GM21528 (cell line): Measurements from ENCODE around the gene PTPRO.

Source experiments
- ATAC-seq: cut with Tn5 transposase; IDR thresholded peaks from one replicate; pipeline ENCODE4 v1.9.1; 2021; ENCODE audit warnings: mild to moderate bottlenecking, moderate library complexity; ENCODE audit not compliant: unreplicated experiment, low FRiP score

Gene PTPRO

DNA sequence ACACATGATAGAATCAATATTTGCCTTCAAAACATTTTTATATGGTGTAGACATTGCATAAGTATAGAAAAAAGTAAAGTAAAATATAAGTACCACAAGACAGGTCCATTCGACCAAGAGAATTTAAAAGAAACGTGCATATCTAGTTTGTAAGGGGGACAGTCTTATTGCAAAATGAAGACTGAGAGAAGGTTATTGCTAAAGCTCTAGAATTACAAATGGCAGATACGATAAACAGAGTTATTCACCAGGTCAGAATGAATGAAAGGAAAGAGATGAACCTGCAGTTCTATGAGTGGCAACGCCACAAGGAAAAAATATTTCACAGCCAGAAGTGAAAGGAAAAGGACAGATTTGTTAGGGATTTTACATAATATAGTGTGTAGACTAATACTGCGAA is 224.8 kb downstream of the PTPRO start:
- no peak for ATAC-seq

DNA sequence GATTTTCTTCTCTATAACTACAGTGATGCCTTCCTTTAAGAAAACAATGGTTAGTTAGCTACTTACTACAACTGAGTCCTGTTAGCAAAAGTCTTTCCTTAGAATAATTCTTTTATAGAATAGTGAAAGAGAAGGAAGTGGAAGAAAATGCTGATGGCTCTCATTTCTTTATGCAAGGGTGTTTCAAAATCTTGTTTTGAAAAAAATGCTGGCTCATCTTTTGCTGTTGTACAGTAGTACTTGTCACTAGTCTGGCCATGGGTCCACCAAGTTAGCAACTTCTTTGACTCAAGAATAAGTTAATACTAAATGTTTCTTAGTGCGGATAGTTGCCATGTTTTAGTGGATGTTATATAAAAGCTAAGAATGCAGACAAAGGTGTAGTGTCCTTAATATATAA is 225.4 kb downstream of the PTPRO start:
- ATAC-seq, result no peak

DNA sequence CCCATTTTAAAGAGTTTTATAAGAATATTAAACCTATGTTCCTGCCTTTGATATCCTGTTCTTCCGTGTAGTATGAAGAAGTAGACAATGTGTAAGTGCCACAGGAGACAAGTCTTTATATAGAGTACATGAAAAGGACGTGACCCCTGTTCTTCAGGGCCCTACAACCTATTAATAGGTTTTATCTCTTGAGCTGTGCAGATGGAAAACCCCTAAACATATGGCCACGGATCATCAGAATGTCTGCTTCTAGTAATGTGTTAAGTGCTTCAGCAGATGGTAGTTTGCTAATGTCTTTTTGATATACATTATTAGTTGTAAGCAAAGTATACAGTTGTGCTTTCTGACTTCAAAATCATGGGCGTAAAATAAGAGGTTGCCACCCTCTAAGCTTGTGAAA is 228.5 kb downstream of the PTPRO start:
- no peak for ATAC-seq

DNA sequence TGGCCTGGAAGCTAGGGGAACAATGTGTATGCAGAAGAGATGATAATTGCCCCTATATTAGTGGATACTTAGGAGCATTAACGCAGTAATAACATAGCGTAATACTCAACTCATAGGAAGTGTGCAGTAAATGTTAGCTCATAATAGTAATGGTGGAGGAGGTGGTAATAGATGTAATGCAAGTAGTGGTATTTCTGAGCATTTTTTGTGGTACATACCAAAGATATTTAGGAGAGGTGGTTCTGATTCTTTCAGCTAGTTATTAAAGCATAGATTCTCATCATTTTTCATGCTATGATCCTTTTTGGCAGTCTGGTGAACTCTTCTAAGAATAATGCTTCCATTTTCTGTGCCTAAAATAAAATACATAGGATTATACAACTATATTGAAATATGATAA is 233.1 kb downstream of the PTPRO start:
- ATAC-seq, result no peak

DNA sequence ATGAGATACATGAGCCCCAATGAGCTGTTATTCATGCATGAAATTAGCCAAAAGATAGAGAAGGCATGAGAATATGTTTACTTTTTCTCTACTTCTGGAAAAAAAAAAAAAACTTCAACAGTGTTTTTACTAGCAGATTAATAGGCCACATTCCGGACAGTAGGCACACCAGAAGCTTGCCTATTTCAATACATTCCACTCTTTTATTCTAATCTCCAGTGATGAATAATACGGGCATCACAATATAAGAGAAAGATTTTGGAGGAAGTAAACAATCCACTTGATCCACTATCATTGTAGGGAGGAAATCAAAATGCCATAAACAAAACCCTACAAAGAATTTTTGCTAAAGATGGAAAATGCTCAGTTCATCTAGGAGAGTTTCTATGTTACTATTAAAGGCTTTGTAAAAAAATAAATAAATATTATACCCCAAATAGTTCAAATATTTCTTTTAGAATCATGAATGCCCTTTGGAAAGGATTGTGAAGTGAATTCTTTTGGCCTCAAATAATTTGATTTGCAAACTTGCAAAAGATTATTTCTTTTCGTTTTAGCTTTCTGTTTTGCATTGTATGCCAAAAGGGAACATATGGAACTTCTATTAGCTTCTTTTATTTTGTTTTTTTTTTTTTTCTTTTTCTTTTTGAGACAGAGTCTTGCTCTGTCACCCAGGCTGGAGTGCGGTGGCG is 234.2 kb downstream of the PTPRO start:
- no peak for ATAC-seq

DNA sequence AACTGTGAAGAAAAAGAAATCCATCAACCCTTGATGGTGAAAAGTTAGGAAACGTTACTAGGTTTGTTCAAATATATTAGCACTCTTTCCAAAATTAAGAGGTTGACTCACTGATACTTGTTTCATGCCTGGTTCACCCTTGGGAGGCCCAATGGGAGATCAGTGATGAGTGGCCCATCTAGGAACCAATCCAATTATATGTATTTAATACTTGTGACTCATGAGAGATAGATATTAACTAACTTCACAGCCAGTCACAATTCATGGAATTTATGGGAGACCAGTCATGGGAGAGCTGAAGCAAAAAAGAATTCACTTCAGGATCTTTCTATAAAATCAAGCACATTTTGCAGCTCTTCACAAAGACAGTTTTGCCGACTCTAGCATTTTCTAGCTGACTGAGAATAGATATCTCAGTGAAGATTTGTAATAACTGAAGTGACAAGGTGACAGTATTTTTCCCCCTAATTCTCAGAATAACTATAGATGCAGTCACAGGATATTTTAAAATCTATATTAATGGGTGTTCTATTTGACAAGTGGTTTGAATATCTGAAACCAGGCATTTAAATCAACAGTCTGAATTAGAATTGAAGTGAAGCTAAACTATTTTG is 236.7 kb downstream of the PTPRO start:
- ATAC-seq, result no peak

DNA sequence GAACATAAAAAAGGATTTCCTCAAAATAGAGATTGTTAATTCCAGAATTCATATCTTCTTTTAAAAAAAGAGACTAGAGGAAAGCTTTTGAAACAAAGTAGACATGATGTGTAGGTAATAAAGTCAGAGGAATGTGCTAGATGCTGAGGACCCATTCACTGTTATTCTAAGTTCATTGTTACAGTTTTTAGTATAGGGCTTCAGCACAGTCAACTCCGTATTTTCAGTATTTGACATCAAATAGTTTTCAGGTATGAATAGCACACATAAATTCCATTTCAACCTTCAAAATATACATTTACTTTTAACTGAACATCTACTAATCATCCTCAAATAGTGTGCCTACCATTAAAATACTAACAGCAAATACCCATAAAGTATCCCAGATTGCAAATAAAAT is 239.1 kb downstream of the PTPRO start:
- no peak for ATAC-seq

DNA sequence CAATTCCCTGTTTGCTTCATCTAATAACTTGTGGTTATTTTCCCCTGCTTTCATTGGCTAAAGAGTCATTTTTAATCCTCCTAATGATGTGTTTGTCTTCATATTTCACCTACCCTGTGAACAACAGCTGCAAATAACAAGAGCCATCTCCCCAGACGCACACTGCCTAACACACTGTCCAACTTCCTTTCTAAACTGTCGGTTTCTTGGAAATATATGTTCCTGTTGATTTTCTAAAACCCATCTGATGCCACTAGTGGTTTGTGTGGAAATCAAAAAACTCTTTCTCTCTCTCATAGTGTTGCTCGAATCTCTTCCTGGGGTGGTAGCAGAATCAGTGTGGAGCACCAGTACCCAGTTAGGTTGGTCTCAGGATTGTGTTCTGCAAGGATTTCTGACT is 240.0 kb downstream of the PTPRO start:
- ATAC-seq, result no peak

DNA sequence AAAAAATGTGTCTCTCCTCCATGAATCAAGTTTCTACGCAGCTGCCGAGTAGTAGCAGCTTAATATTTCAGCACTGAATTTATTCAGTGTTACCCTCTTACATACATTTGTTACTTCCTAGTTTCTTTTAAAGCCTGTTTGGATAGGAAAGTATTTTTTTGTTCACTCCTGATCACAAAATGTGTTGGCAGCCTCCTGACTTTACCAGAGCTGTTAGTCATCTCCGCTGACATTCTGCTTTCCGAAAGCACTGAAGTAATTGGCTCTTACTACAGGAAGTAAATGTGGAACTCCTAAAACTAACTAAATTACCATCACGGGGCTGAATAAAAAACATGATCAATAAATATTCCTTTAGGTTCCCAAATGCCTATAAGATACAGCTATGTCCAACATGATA is 241.4 kb downstream of the PTPRO start:
- ATAC-seq, result no peak

DNA sequence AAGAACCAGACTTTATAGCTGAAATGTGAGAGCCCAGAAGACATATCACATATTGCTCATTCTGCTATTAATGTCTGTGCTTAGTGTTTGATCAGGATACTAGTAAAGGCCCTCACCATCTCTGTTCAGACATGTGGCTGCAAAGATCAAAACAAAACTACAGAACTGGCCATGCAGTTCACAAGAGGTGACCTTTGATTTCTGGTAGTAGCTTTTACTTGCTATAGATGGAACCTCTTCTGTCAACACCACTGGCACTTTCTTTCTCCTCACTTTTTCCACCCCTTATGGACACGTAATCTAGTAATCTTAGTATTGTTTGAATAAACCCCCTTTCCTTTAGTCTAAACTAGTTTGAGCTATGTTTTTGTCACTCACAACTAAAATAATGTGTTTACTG is 252.0 kb downstream of the PTPRO start:
- ATAC-seq, result no peak

DNA sequence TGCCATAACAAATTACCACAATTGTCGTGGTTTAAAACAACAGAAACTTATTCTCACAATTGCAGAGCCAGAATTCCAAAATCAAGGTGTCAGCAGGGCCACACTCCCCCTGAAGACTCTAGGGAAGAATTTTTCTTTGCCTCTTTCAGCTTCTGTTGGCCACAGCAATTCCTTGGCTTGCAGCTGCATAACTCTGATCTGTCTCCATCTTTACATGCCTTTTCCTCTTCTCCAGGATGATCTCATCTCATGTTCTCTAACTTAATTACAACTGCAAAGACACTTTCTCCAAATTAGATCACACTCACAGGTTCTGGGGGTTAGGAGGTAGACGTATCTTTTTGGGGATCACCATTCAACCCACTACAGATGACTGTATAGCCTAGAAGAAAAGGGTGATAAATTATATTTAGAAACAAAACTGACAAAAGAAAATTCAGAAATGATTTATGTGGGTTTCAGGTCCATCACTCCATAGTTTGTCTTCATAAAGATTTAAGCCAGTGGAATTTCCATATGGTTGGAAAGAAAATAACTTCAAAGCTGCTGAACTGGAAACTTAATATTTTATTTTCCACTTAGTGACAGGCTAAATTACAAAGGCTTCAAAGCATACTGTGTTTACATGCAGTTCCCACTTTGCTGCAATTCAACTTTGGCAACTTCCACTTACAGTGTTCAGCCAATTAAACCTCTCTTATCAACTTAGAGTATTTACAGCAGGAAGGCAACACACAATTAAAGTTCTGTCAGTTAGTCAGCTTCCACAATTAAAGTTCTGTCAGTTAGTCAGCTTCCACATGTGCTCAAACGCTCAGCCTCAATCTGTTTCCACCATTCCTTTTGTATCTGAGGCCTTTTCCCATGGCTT is 253.6 kb downstream of the PTPRO start:
- ATAC-seq, result no peak

DNA sequence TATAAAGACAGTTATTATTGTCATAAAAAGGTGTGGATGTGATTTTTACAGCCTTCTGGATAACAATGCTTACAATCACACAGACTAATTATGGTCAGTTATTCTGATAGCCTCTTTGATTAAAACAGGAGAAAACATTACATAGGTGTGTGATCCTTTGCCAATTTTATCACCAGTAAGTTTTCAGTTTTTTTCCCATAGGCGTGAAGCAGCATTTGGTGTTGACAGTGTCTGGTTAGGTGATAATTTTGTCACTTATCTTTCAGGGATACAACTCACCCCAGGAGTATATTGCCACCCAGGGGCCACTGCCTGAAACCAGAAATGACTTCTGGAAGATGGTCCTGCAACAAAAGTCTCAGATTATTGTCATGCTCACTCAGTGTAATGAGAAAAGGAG is 258.1 kb downstream of the PTPRO start:
- no peak for ATAC-seq

DNA sequence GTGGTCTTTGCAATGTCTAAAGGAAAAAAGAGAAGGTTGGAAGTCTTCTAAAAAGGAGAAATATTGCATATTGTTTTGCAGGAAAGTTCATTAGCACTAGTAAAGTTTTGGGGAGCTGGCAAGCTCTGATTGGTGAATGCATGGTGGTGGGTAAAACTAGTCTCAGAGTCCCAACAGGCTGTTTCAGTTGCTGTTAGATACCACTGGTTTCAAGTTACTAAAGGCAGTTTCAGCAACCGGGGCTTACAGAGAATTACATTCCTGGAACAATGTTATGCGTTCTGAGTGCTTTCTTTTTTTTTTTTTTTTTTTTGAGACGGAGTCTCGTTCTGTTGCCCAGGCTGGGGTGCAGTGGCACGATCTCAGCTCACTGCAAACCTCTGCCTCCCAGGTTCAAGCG is 258.7 kb downstream of the PTPRO start:
- ATAC-seq, result no peak

DNA sequence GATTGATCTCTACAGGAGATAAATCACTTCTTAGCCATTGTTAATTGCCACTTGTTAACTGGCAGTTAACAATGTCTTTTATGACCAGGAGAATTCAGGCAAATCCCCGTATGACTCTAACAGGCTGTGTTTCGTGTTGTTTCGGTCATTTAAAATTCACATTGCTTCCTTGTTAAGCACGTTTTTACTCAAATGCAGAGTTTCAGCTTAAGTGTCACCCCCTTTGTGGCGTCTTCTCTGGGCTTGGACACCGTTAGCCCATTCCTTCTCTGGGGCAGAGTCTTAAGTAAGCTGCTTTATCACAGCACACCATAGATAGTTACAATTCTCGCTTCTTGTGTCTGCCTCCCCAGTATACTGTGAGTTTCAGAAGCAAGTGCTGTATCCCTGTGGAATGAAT is 261.5 kb downstream of the PTPRO start:
- no peak for ATAC-seq

DNA sequence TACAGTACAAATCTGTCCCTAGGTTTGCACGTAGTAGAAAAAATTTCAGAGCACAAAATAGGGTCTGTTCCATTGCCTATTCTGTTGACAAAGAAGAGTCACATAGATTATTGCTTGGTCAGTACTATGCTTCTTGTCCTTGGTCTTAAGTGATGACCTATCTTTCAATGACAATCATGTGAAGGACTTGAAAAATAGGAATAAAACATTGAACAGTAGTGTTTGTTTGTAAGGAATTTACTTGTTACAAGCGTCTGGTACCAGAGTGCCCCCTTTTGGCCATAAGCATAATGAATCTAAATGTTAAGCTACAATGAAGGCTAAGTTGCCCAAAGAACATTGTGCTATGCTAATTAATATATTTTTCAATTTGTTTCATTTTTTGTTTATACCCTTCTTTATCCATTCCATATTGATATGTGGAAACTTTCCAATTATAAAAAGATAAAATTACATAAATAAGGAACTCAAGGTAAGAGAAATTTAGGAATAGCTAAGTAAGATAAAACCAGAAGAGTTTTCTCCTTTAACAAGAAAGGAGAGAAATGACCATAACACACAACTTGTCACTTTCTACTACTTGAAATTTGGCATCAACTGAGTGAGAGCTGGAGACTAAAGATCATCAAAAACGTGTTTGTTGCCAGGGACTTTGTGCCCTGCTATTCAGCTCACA is 262.2 kb downstream of the PTPRO start:
- ATAC-seq, result peak; percentile 56

DNA sequence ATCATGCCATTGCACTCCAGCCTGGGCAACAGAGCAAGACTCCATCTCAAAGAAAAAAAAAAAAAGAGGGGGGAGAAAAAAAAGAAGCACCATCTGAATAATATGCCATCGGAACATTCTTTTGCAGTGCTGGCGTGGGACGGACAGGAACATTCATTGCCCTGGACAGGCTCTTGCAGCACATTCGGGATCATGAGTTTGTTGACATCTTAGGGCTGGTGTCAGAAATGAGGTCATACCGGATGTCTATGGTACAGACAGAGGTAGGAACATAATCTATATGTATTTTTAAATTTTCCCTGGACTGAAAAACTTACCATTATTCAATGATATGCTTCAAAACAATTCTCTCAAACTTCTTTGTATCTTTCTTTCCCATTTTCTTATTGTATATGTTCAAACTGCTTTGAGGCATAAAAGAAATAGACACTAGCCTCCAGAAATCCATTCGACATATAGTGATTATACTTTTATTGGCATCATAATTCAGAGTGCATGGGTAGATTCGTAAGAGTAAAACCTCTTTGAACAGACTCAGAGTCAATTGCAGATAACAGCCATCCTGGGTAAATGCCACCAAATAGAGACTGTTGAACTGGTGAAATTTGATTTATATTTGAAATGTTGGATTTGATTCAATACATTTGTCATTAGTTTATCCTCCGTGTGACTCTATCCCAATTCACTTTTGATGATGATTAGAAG is 267.2 kb downstream of the PTPRO start:
- ATAC-seq, result no peak

DNA sequence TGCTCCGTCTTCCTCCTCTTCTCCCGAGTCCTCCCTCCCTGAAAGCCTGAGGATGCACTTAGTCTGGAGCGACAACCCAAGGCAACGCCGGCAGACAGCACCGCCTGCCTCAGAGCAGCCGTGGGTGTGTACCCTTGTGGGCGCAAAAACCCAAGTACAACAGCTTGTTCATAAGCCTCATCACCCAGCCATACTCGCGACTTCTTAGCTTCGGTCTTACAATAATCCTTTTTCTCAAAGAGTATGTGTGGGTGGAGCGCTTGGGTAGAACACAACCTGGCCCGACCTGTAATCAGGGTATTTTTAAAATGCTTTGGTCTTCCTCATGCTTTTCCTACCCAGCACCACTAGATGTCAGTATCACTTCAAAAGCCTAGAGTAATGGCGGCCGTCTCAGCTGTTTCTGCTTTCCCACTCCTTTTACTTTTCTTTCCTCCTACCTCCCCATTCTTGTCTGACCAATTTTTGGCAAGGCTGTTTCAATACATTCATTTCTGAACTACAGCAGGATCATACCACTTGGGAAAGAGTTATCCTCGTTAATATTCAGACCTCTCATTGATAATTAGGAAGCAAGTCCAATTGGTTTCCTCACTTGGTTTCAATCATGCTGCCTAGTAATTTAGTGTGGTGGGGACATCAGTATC is 268.0 kb downstream of the PTPRO start:
- ATAC-seq, result peak; percentile 98

DNA sequence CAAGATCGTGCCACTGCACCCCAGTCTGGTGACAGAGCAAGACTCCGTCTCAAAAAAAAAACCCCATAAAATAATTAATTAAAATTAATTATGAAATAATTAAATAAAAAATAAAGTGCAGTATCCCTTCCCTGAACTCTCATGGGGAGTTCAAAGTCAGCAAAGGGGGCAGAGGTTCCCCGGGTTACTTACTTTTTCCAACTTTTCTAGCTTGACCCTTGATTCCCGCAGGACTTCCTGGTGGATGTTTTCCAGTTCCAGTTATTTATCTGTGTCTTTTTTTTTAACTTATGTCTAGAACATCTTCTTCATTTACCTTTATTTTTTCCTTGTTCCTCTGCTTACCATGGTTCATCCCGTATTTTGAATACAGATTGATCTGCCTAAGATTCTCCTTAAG is 269.5 kb downstream of the PTPRO start:
- no peak for ATAC-seq

DNA sequence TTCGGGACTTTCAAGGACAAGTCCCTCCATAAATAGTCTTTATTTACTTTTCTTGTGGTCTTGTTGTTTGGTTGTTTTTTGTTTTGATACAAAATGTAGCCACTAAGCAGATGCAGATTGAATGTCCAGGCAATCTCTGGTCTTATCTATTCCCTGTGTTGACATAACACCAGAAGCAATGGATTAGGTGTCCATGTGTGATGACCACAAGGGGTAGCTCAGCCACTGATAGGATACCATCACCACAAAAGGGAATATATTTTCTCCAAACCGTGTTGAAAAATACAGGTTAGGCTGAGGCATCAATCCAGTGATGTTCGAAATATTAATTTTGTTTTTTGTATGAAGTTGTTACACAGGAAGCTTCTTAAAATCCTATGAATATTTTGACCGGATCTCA is 270.6 kb downstream of the PTPRO start:
- no peak for ATAC-seq

DNA sequence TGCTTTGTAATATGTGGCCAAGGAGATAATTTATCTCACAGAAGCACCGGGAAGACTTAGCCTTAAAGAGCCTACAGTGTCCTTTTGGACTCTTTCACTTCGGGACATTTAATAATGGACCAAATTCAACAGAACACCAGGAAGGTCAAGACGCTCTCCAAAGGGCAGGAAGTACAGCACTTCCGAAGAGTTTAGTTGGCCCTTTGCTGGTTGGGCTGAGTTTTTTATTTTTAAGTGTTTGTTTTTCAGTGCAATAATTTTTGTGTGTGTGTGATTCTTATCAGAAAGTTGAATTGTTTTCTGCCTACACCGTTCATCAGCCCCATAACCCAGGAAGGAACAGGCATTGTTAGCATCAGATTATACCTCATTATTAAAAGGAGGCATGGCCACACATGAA is 273.9 kb downstream of the PTPRO start:
- no peak for ATAC-seq
